Upper lobe of left lung (tissue), 4 donors: ENCODE results near the gene PTCHD4.

Experiments
- CTCF ChIP-seq, 6 experiments: fragments of 450-650 bp in 4 of 6; fragments of 200-600 bp in 2 of 6; sonication (generic) in 2 of 6; IDR thresholded peaks; one replicate each; pipeline ENCODE4 v1.5.1; 2016 to 2019; ENCODE audit warnings: antibody characterized with exemption in 6 of 6
- POLR2A ChIP-seq, 4 donors: fragments of 450-650 bp; IDR thresholded peaks; one replicate each; pipeline ENCODE4 v1.5.1; 2016 to 2017; ENCODE audit warnings: antibody characterized with exemption in 4 of 4, mild to moderate bottlenecking in 2 of 4

GRCh38 chr6:48147051-48147450 lies 36.1 kb upstream of the PTCHD4 start:
- TF ChIP-seq CTCF (IDR thresholded peaks at IDR 0.05), result no peak
- no peak for TF ChIP-seq POLR2A (IDR thresholded peaks at IDR 0.05)
